ENCODE measurements around the gene UBR3.

The UBR3 gene

DNA sequence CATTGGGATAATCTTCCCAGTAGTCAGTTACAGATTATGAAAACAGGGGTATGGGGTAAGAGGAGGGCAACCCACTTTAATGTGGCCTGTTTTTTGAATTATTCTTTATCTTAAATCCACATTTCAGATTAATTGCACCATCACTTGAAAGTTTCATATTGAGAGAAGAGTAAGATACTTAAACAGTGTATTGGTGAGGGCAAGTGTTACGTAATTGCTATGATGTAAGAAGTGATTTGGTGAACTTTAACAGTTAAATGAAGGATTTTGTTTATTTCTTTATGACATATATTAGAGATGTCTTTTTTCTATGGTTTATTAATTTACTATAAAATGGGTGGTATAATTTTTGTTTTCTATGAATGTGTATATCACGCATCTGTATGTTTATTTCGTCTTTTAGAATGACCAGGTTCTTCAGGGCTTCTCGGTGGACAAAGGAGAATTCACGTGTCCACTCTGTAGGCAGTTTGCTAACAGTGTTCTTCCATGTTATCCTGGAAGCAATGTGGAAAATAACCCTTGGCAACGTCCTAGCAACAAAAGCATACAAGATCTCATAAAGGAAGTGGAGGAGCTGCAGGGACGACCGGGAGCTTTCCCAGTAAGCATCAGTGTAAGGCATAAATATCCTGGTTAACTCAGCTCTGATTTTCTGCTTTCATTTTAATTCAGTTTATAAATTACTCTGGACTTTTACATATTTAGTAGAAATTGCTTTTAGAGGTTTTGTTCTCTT, 179.5 kb downstream of the UBR3 start:
- no peak for DNase-seq

DNA sequence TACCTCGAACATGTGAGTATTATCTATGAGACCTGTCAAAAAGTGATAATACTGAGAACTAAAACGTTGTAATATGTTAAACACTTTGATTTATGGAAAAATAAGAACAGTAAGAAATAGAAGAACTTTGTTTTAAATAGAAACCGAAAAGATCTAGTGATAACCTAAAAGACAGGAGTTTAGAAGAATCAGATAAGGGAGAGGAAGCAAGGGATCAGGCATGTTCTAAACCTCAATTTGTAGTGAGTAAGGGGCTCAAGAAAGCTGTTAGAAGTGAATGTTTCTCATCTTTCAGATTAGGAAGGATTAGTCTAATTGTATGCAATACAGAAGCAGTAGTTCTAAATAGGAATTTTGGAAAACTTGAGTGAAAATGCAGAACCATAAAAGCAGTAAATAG, 182.0 kb downstream of the UBR3 start:
- no peak for DNase-seq

DNA sequence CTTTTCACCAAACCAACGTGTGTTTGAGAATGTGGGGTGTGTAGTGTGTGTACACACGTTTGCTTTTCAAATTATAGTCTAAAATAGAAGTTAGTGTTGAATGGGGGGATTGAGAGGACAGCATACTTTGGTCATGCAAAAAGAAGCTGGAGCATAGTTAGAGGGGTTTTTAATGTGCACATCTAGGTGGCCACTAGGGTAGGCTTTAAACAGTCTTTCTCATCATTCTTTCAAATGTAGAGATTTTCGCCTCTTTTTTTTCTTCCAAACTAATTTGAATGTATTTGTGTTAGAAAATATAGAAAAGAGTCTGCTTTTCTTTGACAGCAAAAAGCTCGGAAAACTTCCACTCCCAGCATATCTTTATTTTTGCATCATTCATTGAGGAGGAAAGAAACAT, 185.5 kb downstream of the UBR3 start:
- DNase-seq = no peak

DNA sequence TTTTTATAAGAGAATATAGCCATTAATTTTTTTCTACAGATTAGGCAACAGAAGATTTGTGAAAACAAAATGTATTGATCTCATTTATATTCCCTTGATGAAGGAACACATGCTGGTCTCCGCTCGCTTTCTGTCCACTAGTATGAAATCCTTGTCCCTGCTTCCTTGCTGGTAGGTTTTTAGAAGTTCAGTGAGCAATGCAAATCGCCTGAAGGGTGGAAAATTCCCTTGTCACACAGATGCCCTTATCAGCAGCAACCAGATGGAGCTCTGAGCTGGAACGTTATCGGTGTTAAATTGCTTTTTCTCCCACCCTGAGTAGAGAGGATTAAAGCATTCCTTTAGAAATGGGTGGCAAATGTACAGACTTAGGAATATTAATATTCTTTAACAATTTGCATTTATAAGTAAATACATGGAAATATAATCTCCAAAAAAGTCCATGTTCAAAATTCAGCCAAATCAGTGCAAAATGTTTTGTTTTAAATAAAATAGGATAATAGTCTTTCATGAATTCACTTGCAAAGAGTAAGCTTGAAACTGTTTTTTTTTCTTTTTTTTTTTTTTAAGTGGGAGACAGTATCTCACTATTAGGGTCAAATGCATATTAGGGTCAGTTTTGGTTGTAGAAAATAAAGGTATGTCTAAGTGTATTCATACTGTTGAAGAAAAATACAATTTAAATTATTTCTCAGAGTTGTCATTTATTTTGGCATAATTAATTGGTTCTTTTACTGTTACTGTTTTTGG, 186.7 kb downstream of the UBR3 start:
- no peak for DNase-seq

DNA sequence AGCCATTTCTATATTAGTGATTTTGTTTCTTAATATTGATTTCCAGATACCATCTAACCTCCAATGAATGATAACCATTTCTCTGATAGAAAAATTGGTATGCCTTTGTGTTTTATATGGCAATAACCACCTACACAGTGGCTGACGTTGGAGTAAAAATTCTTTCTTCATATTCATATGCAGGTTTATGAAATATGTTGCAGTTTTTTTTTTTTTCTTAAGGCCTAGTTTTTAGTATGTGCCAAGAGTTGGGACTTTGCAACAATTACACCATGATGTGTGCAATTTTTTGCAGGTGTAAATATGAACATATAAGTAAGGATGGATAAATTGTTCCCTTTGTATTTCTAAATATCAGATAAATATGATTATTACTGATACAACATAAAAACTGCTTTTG, 187.5 kb downstream of the UBR3 start:
- no peak for DNase-seq

DNA sequence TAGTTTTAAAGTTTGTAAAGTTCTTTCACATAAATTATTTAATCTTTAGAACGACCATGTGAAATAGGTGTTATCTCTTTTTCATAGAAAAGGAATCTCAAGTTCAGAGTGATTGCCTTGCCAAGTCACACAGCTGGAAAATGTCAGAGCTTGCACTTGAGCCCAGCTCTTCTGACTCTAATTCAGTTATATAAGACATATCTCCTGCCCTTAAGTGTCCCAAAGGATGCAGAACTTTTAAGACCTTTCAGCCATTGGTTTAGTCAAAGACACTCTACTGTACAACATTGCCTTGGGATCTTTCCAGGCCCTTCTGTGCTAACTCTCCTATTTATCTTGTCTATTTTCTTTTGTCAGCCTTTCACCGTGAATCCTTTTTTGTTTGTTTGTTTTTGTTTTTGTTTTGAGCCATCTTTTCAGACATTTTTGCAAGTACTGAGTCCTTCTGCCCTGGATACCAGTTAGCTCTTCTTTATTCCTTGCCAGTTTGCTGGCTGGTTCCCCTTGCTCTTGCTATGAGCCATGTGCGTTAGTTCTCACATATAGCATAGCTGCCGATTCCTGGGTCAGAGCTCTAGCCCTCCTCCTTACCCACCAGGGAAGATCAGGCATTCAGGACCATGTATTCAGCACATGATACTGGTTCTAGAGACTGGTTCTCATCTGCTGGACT, 190.7 kb downstream of the UBR3 start:
- no peak for DNase-seq

DNA sequence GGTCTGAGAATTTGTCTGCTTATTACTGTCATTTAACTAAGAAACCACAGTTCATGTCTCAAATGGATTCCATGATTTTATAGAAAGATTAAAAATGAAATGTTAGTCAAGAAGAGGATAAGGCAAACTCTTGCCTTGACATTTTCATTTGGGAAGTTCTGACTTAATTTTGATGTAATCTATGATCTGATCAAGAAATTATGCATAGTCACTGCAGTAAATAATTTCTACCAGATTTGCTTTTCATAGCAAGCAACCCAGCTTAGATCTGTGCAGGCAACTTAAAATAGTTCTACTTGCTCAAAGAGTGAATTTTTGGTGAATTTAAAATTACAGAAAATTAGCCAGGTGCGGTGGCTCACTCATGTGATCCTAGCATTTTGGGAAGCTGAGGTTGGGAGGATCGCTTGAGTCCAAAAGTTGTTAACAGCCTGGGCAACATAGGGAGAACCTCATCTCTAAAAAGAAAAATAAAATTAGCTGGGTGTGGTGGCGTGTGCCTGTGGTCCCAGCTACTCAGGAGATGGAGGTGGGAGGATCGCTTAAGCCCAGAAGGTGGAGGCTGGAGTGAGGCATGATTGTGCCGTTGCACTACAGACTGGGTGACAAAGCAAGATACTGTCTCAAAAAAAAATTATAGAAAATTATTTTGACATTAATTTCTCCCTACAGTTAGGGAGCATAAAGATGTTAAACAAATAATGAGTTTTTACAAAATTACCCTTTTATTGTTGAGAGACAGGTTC, 192.0 kb downstream of the UBR3 start:
- DNase-seq = no peak

DNA sequence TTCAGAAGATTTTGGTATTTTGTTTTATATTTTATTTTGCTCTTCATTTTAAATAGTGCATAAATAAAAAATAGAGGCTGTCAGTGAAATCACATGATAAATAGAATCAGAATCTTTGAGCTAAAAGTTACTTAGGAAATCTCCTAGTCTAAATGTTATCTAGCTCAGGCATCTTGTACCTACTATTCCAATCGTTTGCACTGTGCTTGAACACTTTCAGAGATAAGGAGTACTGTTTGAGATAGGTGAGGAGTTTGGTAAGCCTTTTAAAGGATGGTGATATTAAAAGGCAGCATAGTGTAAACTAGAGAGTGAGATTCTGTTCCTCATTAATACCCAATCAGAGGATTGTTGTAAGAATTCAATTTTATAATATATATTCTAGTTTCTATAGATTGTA, 193.5 kb downstream of the UBR3 start:
- no peak for DNase-seq

DNA sequence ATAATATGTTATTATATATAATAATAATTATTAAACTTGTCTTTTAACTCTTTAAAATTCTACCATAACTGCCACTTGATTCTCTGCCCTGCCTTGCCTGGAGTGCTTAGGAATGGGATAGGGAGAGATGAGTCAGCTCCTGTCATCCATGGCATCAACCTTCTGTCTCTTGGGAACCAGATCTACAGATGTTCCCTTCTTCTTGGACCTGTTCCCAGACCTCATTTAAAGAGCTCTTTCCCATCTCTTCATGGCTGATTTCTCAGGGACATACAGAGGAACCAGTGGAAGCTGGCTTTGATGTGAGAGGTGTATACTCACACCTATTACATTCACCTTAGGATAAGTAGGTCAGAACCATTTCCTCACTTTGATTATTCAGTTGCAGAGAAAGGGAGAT, 195.4 kb downstream of the UBR3 start:
- no peak for DNase-seq

DNA sequence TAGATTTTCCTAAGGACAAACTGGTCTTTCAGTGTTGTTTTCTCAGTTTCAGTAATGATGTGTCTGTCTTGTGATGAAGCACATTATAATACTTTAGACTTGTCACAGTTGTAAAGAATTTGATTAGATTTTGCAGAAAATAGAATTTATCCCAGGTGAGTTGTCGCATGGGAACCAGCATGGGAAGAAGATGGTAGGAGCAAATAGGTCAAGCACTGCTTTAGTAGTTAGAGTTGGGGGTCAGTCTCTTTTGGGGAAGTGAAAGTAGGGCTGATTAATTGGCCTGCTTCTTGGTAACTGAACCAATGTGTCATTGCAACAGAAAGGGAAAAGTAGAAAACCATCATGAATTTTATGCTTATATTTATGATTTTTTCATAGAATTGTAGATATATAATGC, 197.5 kb downstream of the UBR3 start:
- DNase-seq = no peak

DNA sequence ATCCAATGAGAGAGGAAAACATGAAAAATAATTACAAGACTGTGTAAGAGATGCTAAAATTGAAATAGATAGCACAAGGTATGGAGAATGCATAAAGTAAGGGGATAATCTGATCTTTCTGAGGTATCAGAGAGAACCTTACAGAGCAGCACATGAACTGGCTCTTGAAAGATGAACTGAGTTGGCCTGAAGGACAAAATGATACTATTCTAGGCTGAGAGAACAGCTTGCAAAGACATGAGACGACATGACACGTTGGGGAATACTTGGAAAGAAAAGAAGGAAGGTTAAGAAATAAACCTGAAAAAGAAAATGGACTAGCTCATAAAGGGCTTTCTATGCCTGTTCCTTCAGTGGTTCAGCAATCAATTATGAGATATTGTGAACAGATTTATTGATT, 198.0 kb downstream of the UBR3 start:
- no peak for DNase-seq

DNA sequence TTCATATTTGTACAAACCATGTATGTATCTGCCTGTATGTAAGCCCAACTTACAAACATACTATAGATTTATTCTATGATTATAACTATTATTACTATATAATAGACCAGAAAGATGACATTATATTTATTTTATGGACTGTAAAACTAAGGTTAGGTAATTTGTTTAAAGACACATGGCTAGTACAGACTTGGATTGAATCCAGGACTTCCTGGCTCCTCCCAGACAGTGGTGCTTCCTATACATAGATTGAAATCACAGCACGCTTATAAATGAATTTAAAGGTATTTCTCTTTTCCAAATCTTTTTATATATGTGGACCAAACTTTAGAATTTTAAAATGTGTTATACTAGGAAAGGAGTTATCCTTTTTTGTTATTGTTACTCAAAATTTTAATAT, 199.1 kb downstream of the UBR3 start:
- no peak for DNase-seq

DNA sequence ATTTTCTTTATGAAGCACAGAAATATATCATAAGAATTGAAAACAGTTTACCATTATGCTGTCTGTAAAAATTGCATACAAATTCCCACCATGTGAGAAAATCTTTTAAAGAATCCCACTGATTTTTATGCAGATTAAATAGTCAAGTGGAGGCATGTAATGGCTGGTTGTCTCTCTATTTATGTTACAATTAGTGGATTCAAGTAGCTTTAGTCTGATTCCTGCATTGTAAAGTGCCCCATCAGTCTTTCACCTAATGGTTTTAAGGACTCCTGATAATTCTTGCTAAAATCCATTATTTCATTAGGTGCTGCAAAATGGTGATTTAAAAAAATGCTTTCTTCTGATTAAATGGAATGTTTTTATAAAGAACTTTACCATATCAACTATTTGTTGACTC, 202.3 kb downstream of the UBR3 start:
- no peak for DNase-seq

DNA sequence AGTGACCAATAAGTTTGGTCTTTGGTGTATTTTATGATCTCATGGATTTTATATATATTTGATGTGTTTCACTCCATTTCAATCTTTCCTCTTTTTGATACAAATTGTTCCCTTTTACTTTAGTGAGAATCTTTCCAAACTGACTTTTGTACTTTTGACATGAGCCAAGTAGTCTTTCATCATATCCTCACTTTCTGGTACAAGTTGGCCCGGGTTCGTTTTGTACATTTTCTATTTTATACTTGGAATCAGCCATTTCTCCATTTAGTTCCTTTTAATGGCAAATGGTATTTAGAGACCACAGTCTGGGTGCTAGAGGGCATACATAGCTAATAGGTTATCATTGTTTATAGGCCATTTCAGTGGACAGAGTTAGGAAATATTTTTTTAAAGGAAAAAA, 202.8 kb downstream of the UBR3 start:
- DNase-seq = no peak

DNA sequence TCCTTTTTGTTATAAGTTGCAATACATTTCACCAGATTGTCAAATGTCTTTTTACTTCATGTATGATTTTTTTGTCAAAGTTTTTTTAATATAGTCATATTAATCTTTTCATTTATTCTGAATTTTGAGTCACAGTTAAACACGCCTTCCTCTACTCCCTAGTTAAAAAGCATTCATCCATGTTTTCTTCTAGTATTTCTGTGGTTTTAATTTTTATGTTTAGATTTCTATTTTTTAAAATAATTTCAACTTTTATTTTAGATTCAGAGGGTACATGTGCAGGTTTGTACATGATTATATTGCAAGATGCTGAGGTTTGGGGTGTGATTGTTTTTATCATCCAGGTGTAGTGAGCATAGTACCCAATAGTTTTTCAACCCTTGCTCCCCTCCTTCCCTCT, 204.0 kb downstream of the UBR3 start:
- DNase-seq = no peak

DNA sequence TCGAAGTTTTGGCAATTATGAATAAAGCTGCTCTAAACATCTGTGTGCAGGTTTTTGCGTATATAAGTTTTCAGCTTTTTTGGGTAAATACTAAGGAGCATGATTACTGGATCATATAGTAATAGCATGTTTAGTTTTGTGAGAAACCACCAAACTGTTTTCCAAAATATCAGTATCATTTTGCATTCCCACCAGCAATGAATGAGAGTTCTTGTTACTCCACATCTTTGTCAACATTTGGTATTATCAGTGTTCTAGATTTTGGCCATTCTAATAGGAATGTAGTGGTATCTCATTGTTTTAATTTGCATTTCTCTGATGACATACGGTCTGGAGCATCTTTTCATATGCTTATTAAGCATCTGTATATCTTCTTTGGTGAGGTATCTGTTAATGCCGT, 207.3 kb downstream of the UBR3 start:
- DNase-seq = no peak

DNA sequence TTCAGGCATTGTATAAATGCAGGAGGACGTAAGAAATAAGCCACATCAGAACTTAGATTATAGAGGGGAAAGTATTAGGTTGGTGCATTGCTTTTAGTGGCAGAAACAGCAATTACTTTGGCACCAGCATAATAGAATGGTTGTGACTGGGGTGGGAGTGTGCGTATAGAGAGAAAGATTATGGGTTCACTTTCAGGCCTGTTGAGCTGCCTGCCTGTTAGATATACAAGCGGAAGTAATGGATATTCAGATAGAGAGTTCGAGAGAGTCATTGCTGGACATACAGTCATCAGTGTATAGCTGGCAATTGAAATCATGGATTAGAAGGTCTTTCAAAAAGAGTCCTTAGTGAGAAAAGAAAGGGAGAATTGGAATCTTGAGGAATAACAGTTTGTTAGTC, 211.5 kb downstream of the UBR3 start:
- no peak for DNase-seq

DNA sequence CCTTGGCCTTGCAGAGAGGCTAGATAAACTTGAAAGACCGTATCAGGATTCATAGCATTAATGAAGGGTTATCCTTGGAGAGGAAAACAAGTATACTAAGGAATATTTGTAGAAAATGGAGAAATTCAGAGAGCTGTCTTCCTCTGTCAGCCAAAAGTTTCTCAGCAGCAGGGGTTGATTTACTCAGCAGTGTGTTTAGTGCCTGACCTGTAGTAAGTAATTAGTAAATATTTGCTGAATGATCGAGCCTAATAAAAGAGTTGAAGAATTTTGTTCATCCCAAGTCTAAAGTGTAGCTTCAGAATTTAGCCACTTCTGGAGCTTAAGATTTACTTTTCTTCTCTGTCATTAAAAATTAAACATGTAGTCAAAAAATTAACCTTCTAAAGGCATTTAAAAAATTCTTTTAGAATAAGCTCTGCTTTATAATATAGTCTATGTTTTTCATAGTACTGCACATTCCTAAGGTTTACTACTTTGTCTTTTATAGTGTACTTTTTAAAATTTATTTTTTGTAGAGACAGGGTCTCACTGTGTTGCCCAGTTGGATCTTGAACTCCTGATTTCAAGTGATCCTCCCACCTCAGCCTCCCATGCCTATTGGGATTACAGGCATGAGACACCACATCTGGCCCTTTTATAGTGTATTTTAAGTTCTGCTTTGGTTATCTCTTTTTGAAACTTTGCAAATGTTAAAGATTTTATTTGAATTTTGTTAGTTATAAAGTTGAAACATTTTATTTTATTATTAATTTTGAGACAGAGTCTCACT, 212.3 kb downstream of the UBR3 start:
- no peak for DNase-seq

DNA sequence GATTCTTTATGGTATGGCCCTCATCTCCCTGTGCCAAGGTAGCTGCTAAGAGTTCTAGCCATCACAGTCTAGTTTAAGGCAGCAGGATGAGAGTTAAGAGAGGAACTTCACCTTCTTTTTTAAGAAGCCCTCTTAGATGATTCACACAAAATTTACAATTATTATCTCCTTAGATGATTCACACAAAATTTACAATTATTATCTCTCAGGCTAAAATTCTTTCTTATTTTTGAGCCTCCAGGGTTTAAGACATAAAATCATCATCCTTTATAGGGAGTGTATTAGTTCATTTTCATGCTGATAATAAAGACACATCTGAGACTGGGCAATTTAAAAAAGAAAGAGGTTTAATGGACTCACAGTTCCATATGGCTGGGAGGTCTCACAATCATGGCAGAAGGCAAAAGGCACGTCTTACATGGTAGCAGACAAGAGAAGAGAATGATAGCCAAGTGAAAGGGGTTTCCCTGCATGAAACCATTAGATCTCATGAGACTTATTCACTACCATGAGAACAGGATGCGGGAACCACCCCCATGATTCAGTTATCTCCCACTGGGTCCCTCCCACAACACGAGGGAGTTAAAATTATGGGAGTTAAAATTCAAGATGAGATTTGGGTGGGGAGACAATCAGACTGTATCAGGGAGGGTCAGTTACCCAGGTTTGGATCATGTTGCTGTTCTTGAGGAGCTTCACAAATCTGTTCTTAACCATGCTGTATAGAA, 217.7 kb downstream of the UBR3 start:
- DNase-seq = no peak

DNA sequence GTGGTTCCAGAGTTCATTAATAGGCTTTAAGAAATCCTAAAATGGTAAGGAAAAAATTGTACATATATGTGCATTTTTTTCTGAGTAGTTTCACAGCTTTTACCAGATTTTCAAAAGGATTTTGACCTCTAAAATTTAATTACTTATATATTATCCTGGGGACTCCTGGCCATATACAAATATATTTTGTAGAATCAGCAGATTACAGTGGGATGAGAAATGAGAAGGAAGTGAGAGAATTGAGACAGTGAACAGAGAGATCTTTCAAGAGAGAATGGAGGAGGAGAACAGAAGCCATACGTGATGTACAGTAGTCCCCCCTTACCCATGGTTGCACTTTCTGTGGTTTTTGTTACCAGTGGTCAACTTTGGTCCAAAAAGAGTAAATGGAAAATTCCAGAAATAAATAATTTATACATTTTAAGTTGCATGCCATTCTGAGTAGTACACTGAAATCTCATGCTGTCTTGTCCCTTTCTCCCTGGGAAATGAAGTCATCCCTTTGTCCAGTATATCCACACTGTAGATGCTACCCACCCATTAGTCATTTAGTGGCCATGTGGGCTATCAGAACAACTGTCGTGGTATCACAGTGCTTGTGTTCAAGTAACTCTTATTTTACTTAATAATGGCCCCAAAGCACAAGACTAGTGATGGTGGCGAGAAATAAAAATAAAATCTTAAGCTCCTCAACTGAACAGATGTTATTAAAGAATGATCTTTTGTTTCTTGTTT, 220.2 kb downstream of the UBR3 start:
- DNase-seq = no peak

DNA sequence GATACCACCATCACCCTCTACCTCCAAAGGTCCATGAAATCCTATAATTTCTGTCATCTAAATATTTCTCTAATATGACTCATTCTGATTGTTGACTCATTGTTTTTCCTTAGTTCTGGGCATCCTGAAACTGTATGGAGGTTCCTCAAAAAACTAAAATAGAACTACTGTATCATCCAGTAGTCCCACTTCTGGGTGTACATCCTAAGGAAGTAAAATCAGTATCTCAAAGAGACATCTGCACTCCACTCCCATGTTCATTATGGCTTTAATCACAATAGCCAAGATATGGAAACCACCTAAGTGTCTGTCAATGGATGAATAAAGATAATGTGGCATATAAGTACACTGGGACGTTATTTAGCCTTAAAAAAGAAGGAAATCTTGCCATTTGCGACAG, 224.9 kb downstream of the UBR3 start:
- DNase-seq = no peak

Measured in activated T-cell treated with anti-CD3 and anti-CD28 coated beads, Interleukin-2, amount 50 U/mL, for 1 hour (primary cell).